Fibroblast of lung (primary cell): ENCODE data around the gene FOXS1. TPM values are rescaled to one million over a fixed set of nuclear protein-coding genes. Genes with fewer than 3 reads are reported as not detected.

Experiments
- DNase-seq, 2 donors: peaks; one replicate each; pipeline versions ENCODE4 v3.0.0 to v3.0.0-alpha.2; 2010; ENCODE audit warnings: low read depth in 2 of 2
- H2AFZ ChIP-seq: 2 replicates; pipeline ENCODE4 v1.5.1; 2012; ENCODE audit warnings: low read length, control low read depth, inconsistent platforms
- H3K27ac ChIP-seq: 2 replicates; pipeline ENCODE4 v1.5.1; 2011; ENCODE audit warnings: low read length, control low read depth; ENCODE audit not compliant: insufficient read depth
- H3K27me3 ChIP-seq: 2 replicates; pipeline ENCODE4 v1.5.1; 2011; ENCODE audit warnings: mild to moderate bottlenecking, low read length; ENCODE audit not compliant: control insufficient read depth, insufficient read depth
- H3K36me3 ChIP-seq: 2 replicates; pipeline ENCODE4 v1.5.1; 2011; ENCODE audit warnings: low read length; ENCODE audit not compliant: control insufficient read depth, insufficient read depth
- H3K4me1 ChIP-seq: 2 replicates; pipeline ENCODE4 v1.5.1; 2011; ENCODE audit warnings: low read length; ENCODE audit not compliant: control insufficient read depth, insufficient read depth; ENCODE audit errors: extremely low read depth
- H3K4me2 ChIP-seq: 2 replicates; pipeline ENCODE4 v1.5.1; 2011; ENCODE audit warnings: low read length, control low read depth; ENCODE audit not compliant: insufficient read depth; ENCODE audit errors: extremely low read depth
- H3K4me3 ChIP-seq, 4 experiments: fragments of 200-600 bp in 1 of 4; sonication (generic) in 1 of 4; replicated peaks in 1 of 4; 2 replicates each; pipeline ENCODE4 v1.5.1; 2011 to 2016; ENCODE audit warnings: low read length in 4 of 4, low read depth in 3 of 4, mild to moderate bottlenecking in 3 of 4, control low read depth in 2 of 4, inconsistent platforms in 1 of 4, mixed read lengths in 1 of 4; ENCODE audit not compliant: insufficient read depth in 1 of 4; ENCODE audit errors: control extremely low read depth in 1 of 4
- H3K79me2 ChIP-seq: 2 replicates; pipeline ENCODE4 v1.5.1; 2012; ENCODE audit warnings: mild to moderate bottlenecking, low read length, inconsistent platforms; ENCODE audit not compliant: control insufficient read depth, insufficient read depth
- H3K9ac ChIP-seq: 2 replicates; pipeline ENCODE4 v1.5.1; 2011; ENCODE audit warnings: mild to moderate bottlenecking, low read length, control low read depth; ENCODE audit not compliant: insufficient read depth
- H3K9me3 ChIP-seq: 2 replicates; pipeline ENCODE4 v1.5.1; 2012; ENCODE audit warnings: low read depth, low read length; ENCODE audit not compliant: control insufficient read depth, insufficient read depth
- H4K20me1 ChIP-seq: 2 replicates; pipeline ENCODE4 v1.5.1; 2011; ENCODE audit warnings: low read length; ENCODE audit not compliant: control insufficient read depth, insufficient read depth; ENCODE audit errors: extremely low read depth
- CTCF ChIP-seq, 2 donors: IDR thresholded peaks in 1 of 2; conservative IDR thresholded peaks in 1 of 2; 1 replicate in 1 of 2; 2 replicates in 1 of 2; pipeline ENCODE4 v1.5.1; 2011 to 2012; ENCODE audit warnings: low read length in 2 of 2, control low read depth in 1 of 2, inconsistent platforms in 1 of 2, low read depth in 1 of 2, mild to moderate bottlenecking in 1 of 2
- EZH2 ChIP-seq: IDR thresholded peaks from 2 replicates; pipeline ENCODE4 v1.5.1; 2012; ENCODE audit warnings: low read length, control low read depth, mild to moderate bottlenecking; ENCODE audit errors: missing control alignments
- polyA plus RNA-seq, 2 donors: library from polyadenylated mRNA; depleted of rRNA in 1 of 2; stranded (reverse) in 1 of 2; unstranded in 1 of 2; fragments of >200 nt; gene quantifications; 2 replicates each; pipeline ENCODE4 v1.2.1, GENCODE V29; 2011 to 2012; ENCODE audit warnings: missing spikeins in 1 of 2
- total RNA-seq: library from RNA; depleted of rRNA; stranded (reverse); fragments of >200 nt; gene quantifications from 2 replicates; pipeline ENCODE4 v1.2.1, GENCODE V29; 2014

Gene FOXS1
- total and polyA plus RNA-seq, 2 donors (not counting 1 experiment from before 2014, with no cell fraction given): under 0.01 TPM; not detected in 1

GRCh38 chr20:31853481-31853880 lies 8.1 kb upstream of the FOXS1 start:
- Histone ChIP-seq H3K36me3 (no peaks in the 10 kb centered on the region), H3K4me2 (no peak overlapping the region), H3K27ac (no peak overlapping the region), H3K9me3 (no peaks in the 10 kb centered on the region), H2AFZ (no peak overlapping the region), H3K4me1 (no peaks in the 10 kb centered on the region), H3K79me2 (no peaks in the 10 kb centered on the region), H3K9ac (no peak overlapping the region), H4K20me1 (no peaks in the 10 kb centered on the region), H3K27me3 (peaks cover 45% of the 10 kb centered on the region), H3K4me3 (no peak overlapping the region)
- DNase-seq: no peak
- no peak for TF ChIP-seq CTCF (conservative IDR thresholded peaks at IDR 0.05 in 1 of 2, IDR thresholded peaks at IDR 0.05 in 1 of 2; ENCODE audit: low read depth in 1 of 2, low read length in 2 of 2)
- no peak for TF ChIP-seq EZH2

GRCh38 chr20:31851240-31851955 lies 6.0 kb upstream of the FOXS1 start:
- Histone ChIP-seq H4K20me1 (no peaks in the 10 kb centered on the region), H3K36me3 (no peaks in the 10 kb centered on the region), H3K27me3 (peaks cover 28% of the 10 kb centered on the region), H3K79me2 (no peaks in the 10 kb centered on the region), H3K4me3 (no peak overlapping the region), H2AFZ (no peak overlapping the region), H3K27ac (no peak overlapping the region), H3K9me3 (no peaks in the 10 kb centered on the region), H3K4me2 (no peak overlapping the region), H3K9ac (no peak overlapping the region), H3K4me1 (no peaks in the 10 kb centered on the region)
- TF ChIP-seq EZH2 (no peak), CTCF (conservative IDR thresholded peaks at IDR 0.05 in 1 of 2, IDR thresholded peaks at IDR 0.05 in 1 of 2; ENCODE audit: low read depth in 1 of 2, low read length in 2 of 2) (no peak)
- DNase-seq: no peak

- Histone ChIP-seq H3K4me3 (no peak overlapping the region), H3K4me2 (no peak overlapping the region), H3K9ac (no peak overlapping the region), H4K20me1 (no peaks in the 10 kb centered on the region), H3K36me3 (no peaks in the 10 kb centered on the region), H3K27ac (no peak overlapping the region), H3K27me3 (peaks cover 21% of the 10 kb centered on the region), H3K79me2 (no peaks in the 10 kb centered on the region), H2AFZ (no peak overlapping the region), H3K9me3 (no peaks in the 10 kb centered on the region), H3K4me1 (no peaks in the 10 kb centered on the region)
- no peak for DNase-seq
- TF ChIP-seq CTCF (conservative IDR thresholded peaks at IDR 0.05 in 1 of 2, IDR thresholded peaks at IDR 0.05 in 1 of 2; ENCODE audit: low read depth in 1 of 2, low read length in 2 of 2) (no peak), EZH2 (no peak)
These were observed 4.0 kb upstream of the FOXS1 start for GRCh38 chr20:31849306-31849930.
